ENCODE data around the gene TEX19.

TEX19 gene

DNA sequence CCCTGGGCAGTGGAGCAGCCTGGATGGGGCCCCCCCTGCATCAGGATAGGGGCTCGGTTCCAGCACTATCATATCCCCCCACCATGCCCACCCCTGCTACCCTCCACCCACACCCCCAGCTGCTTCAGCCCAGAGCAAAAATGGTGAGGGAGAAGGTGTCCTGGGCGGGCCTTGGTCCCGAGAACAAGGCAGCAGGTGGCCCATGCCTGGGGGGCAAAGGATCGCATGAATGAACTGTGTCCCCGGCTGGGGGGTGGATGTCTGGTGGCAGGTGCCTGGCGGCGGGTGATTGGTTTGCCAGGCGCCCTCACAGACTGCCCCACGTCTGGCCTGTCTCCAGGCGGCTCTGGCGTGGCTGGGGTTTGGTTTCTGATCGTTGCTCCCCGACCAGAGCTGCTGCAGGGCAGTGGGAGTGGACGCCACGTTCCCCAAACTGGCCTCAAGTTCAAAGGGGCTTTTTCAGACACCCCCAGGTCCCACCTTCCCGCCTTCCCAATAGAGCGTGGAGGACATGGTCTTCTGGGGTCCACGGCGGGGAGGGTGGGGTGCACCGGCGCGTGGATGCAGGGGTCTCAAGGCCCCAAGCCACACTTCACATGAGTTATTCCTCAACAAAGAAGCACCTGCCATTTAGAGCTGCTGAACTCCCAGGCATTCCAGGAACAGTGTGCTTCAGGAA, 25.1 kb downstream of the TEX19 start:
- DNase-seq (ENCODE audit: low read depth): no peak
- no peak overlapping the region for H3K4me3 ChIP-seq (replicated peaks; ENCODE audit: low read depth, low read length)
- TF ChIP-seq, protein P1, sequence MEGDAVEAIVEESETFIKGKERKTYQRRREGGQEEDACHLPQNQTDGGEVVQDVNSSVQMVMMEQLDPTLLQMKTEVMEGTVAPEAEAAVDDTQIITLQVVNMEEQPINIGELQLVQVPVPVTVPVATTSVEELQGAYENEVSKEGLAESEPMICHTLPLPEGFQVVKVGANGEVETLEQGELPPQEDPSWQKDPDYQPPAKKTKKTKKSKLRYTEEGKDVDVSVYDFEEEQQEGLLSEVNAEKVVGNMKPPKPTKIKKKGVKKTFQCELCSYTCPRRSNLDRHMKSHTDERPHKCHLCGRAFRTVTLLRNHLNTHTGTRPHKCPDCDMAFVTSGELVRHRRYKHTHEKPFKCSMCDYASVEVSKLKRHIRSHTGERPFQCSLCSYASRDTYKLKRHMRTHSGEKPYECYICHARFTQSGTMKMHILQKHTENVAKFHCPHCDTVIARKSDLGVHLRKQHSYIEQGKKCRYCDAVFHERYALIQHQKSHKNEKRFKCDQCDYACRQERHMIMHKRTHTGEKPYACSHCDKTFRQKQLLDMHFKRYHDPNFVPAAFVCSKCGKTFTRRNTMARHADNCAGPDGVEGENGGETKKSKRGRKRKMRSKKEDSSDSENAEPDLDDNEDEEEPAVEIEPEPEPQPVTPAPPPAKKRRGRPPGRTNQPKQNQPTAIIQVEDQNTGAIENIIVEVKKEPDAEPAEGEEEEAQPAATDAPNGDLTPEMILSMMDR (IDR thresholded peaks at IDR 0.05; ENCODE audit: low read length, missing control alignments): no peak

DNA sequence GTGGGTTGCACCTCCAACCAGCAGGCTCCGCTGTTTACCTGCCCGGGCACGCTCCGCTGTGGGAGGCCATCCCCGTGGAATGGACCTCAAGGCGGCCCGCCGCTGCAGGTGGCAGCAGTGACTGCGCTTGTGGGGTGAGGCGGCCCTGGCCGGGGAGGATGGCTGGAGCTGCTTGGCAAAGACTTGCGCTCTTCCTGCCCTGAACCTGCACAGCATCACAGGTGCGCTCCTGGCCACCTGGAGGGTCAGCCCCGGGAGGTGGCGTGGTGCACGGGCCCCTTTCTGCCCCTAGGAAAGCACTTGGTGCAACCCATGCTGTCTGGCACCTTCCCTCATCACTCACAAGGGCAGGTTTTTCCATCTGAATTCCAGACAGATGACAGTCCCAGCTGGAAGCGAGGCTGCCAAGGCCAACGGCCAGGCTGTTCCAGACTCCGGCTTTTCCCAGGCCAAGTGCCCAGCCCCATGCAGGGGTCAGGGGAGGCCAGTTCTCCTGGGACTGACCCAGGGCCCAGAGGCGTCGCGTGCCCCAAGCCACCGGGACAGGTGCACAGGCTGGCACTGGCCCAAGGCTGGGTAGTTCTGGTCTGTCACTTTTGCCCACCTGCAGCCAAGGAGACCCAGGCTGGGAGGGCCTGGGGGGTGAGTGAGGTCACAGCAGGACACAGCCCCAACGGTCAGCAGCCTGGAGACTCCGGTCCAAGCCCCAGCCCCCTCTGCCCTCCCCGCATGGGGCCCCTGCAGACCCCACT, 25.9 kb downstream of the TEX19 start:
- no peak for DNase-seq (ENCODE audit: low read depth)
- TF ChIP-seq, protein P1 (IDR thresholded peaks at IDR 0.05; ENCODE audit: low read length, missing control alignments): no peak

DNA sequence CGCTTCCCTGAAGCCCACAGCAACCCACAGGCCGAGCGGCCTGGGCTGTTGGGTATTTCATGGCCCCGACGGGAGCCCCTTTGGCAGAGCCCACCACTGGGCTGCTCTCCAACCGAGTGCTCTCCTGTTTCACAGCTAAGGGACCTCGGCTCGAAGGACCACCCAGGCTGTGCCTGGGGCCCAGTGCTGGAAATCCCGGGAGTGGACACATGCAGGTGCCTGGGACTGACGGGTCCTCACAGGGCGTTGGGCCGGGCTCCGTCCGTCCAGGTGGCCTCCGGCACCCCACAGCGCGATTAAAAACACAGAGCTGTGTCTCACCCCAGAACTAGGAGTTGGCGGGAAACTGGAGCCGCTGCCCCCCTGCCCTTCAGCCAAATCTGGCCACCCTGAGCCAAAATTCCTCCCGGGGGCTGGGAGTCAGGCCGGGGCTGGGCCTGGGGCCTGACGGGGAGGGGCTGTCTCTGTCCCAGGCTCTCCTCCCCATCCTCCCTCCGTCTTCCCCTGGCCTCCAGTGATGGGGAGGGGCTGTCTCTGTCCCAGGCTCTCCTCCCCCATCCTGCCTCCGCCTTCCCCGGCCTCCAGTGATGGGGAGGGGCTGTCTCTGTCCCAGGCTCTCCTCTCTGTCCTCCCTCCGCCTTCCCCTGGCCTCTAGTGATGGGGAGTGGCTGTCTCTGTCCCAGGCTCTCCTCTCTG, 26.7 kb downstream of the TEX19 start:
- TF ChIP-seq, protein P1 (IDR thresholded peaks at IDR 0.05; ENCODE audit: low read length, missing control alignments): no peak
- no peak overlapping the region for H3K4me3 ChIP-seq (replicated peaks; ENCODE audit: low read depth, low read length)
- no peak for DNase-seq (ENCODE audit: low read depth)

More for the DNA sequence above, 25.9 kb downstream of the TEX19 start:
- no peak overlapping the region for H3K4me3 ChIP-seq (replicated peaks; ENCODE audit: low read depth, low read length)

DNA sequence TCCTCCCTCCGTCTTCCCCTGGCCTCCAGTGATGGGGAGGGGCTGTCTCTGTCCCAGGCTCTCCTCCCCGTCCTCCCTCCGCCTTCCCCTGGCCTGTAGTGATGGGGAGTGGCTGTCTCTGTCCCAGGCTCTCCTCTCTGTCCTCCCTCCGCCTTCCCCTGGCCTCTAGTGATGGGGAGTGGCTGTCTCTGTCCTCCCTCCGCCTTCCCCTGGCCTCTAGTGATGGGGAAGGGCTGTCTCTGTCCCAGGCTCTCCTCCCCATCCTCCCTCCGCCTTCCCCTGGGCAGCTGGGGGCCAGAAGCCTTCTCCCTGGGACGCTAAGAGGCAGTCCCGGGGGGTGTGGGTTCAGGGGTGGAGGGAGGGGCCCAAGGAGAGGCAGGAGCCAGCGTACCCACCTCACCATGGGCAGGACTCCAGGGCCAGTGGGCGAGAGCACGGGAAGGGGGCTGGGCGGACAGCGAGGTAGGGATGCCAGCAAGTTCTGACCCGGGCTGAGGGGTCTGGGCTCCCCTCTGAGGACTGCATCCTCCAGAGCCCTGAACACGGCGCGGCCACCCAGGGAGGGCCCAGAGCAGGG, 27.3 kb downstream of the TEX19 start:
- no peak overlapping the region for H3K4me3 ChIP-seq (replicated peaks; ENCODE audit: low read depth, low read length)
- TF ChIP-seq, protein P1 (IDR thresholded peaks at IDR 0.05; ENCODE audit: low read length, missing control alignments): no peak
- no peak for DNase-seq (ENCODE audit: low read depth)

DNA sequence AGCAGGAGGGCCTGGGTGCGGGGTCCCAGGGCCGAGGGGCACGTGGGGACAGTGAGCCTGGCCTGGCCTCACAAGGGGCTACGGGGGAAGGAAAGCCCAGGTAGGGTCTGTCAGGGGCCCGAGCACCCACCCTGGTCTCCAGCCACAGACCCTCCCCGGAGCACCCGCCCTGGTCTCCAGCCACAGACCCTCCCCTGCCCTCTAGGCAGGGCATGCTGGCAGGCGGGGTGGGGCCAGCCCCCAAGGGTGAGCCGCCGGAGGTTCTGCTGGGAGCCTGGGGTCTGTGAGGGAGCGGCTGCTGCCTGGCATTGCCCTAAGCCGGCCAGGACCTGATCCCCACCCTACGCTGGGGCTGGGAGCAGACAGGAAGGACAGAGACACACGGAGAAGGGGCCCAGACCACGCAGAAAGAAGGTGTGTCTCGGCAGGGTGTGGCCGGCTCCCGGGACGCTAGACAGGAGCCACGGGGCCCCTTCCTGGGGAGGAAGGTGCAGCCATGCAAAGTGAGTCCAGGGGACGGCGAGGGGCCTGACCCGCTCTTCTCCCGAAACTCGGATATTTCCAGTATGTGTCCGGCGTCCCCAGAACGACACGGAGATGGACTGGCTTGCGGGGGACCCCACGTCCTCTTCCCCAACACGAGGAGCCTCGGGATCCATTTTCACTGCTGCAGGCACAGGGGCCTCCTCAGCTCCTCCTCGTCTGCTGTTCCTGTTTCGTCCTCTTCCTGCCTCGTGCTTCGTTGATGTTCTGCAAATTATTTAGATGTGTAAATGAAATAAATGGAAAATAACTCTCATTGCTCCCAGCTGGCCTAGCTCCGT, 28.0 kb downstream of the TEX19 start:
- no peak overlapping the region for H3K4me3 ChIP-seq (replicated peaks; ENCODE audit: low read depth, low read length)
- TF ChIP-seq, protein P1 (IDR thresholded peaks at IDR 0.05; ENCODE audit: low read length, missing control alignments): no peak
- no peak for DNase-seq (ENCODE audit: low read depth)

DNA sequence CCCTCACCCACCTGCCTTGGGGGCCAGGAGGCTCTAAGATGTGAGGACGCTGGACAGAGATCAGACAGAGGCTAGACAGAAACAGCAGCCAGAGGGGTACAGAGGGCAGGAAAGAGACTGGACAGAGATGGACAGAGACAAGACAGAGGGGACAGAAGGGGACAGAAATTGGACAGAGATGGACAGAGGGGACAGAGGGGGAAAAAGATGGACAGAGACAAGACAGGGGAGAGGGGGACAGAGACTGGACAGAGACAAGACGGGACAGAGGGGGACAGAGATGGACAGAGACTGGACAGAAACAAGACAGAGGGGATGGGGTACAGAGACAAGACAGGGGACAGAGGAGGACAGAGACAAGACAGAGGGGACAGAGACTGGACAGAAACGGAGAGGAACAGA, 28.7 kb downstream of the TEX19 start:
- TF ChIP-seq, protein P1 (IDR thresholded peaks at IDR 0.05; ENCODE audit: low read length, missing control alignments): no peak
- no peak overlapping the region for H3K4me3 ChIP-seq (replicated peaks; ENCODE audit: low read depth, low read length)
- DNase-seq (ENCODE audit: low read depth): no peak
